Measurements from ENCODE around the gene DNHD1. TPM values are rescaled to one million over a fixed set of nuclear protein-coding genes. Genes with fewer than 3 reads are reported as not detected.

DNHD1 gene
- total and polyA plus RNA-seq, 2 experiments from 2014 or later: 7.3 to 7.9 TPM

- Histone ChIP-seq H3K27me3 (no peaks in the 10 kb centered on the region), H3K79me2 (no peaks in the 10 kb centered on the region), H3K4me2 (no peak overlapping the region), H3K4me1 (ENCODE audit: insufficient read depth) (no peaks in the 10 kb centered on the region), H3K9me2 (replicated peaks; ENCODE audit: insufficient read depth) (no peaks in the 10 kb centered on the region), H3K27ac (no peak overlapping the region), H2AFZ (no peak overlapping the region), H3K36me3 (replicated peaks; ENCODE audit: insufficient read depth, low read depth) (no peaks in the 10 kb centered on the region), H3K4me3 (no peak overlapping the region), H4K20me1 (ENCODE audit: insufficient read depth, poor library complexity, severe bottlenecking) (no peaks in the 10 kb centered on the region), H3K9me3 (ENCODE audit: low read depth) (no peaks in the 10 kb centered on the region)
- WGBS (ENCODE audit: low lambda C conversion rate, missing lambda C conversion rate): 100% methylated on average over 2 of the region's 2 CpGs
- no peak for DNase-seq (ENCODE audit: low spot score)
- no peak for TF ChIP-seq EZH2 (IDR thresholded peaks at IDR 0.05; ENCODE audit: borderline replicate concordance)
- TF ChIP-seq EZH2phosphoT487 (IDR thresholded peaks at IDR 0.05; ENCODE audit: low read depth, severe bottlenecking, unreplicated experiment): no peak
- TF ChIP-seq CTCF (IDR thresholded peaks at IDR 0.05; ENCODE audit: poor library complexity): no peak
Measured at GRCh38 chr11:6548121-6548520, 51.0 kb downstream of the DNHD1 start.

- H4K20me1 ChIP-seq (ENCODE audit: insufficient read depth, poor library complexity, severe bottlenecking): no peaks in the 10 kb centered on the region
Measured at GRCh38 chr11:6548641-6549040, 51.6 kb downstream of the DNHD1 start.

GRCh38 chr11:6553634-6554033, 56.6 kb downstream of the DNHD1 start:
- Histone ChIP-seq H3K36me3 (replicated peaks; ENCODE audit: insufficient read depth, low read depth) (no peaks in the 10 kb centered on the region), H3K27ac (no peak overlapping the region), H3K9me2 (replicated peaks; ENCODE audit: insufficient read depth) (no peaks in the 10 kb centered on the region), H3K79me2 (no peaks in the 10 kb centered on the region), H3K4me1 (ENCODE audit: insufficient read depth) (no peaks in the 10 kb centered on the region), H3K4me3 (no peak overlapping the region), H3K4me2 (no peak overlapping the region), H3K27me3 (no peaks in the 10 kb centered on the region), H2AFZ (no peak overlapping the region), H3K9me3 (ENCODE audit: low read depth) (no peaks in the 10 kb centered on the region), H4K20me1 (ENCODE audit: insufficient read depth, poor library complexity, severe bottlenecking) (no peaks in the 10 kb centered on the region)
- no peak for DNase-seq (ENCODE audit: low spot score)
- no peak for TF ChIP-seq EZH2 (IDR thresholded peaks at IDR 0.05; ENCODE audit: borderline replicate concordance)
- TF ChIP-seq CTCF (IDR thresholded peaks at IDR 0.05; ENCODE audit: poor library complexity): no peak
- no peak for TF ChIP-seq EZH2phosphoT487 (IDR thresholded peaks at IDR 0.05; ENCODE audit: low read depth, severe bottlenecking, unreplicated experiment)

More at GRCh38 chr11:6548641-6549040, 51.6 kb downstream of the DNHD1 start:
- H3K4me2 ChIP-seq: no peak overlapping the region
- H3K27ac ChIP-seq: no peak overlapping the region
- no peaks in the 10 kb centered on the region for H3K27me3 ChIP-seq
- no peaks in the 10 kb centered on the region for H3K79me2 ChIP-seq
- WGBS (ENCODE audit: low lambda C conversion rate, missing lambda C conversion rate): 86% methylated on average over 3 of the region's 3 CpGs
- DNase-seq (ENCODE audit: low spot score): no peak
- H3K9me3 ChIP-seq (ENCODE audit: low read depth): no peaks in the 10 kb centered on the region
- TF ChIP-seq EZH2 (IDR thresholded peaks at IDR 0.05; ENCODE audit: borderline replicate concordance) (no peak), CTCF (IDR thresholded peaks at IDR 0.05; ENCODE audit: poor library complexity) (no peak), EZH2phosphoT487 (IDR thresholded peaks at IDR 0.05; ENCODE audit: low read depth, severe bottlenecking, unreplicated experiment) (no peak)
- H3K4me1 ChIP-seq (ENCODE audit: insufficient read depth): no peaks in the 10 kb centered on the region
- no peak overlapping the region for H2AFZ ChIP-seq
- no peak overlapping the region for H3K4me3 ChIP-seq
- H3K9me2 ChIP-seq (replicated peaks; ENCODE audit: insufficient read depth): no peaks in the 10 kb centered on the region
- H3K36me3 ChIP-seq (replicated peaks; ENCODE audit: insufficient read depth, low read depth): no peaks in the 10 kb centered on the region

Measured in hepatocyte (in vitro differentiated cells).